COR-L47 (cell line): ENCODE data around the gene SLC12A7.

ENCODE experiments used
- DNase-seq: peaks from one replicate; lab custom pipeline; 2025; lab: John Stamatoyannopoulos, UW

SLC12A7 gene

DNA sequence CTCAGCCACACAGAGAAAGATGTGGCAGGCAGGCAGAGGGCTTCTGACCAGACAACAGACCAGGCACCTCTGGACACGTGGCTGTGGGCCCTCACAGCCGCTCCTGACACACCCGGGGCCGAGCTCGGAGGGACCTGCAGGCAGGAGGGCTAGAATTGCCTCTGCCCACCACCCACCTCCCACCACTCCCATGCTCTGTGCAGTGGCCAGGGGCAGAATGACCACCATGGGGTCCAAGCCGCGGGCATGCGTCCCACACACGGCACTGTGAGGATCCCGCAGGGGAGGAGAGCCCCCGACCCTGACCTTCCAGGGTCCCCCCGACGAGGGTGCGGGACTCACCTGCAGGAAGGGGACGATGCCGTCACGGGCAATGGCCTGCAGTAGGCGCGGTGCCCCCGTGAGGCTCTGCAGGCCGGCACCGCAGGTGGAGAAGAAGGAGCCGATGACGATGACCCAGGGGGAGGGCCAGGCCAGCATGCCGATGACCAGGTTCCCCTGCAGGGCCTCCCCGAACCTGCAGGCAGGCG lies 34.3 kb downstream of the SLC12A7 start:
- DNase-seq: no peak

GRCh38 chr5:1077026-1077425 lies 34.8 kb downstream of the SLC12A7 start:
- DNase-seq: no peak

DNA sequence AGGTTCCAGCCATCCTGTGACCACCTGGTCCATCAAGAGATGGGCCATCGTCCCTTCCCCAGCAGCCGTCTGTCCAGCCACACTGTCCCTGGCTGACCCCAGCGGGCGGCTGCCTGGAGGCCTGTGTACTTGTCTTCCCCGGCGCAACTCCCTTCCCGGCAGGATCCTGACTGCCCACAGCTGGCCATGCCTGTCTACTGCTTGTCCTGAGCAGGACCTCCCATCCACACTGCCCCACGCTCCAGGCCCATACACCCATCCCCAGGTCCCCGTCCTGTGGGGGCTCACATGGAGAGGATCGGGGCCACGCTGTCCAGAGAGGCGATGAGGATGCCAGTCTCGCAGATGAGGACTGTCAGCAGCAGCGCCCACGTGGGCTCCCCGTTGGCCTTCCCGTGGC lies 35.5 kb downstream of the SLC12A7 start:
- DNase-seq: no peak

- DNase-seq: no peak
Measured at GRCh38 chr5:1075931-1076330, 35.9 kb downstream of the SLC12A7 start.

DNA sequence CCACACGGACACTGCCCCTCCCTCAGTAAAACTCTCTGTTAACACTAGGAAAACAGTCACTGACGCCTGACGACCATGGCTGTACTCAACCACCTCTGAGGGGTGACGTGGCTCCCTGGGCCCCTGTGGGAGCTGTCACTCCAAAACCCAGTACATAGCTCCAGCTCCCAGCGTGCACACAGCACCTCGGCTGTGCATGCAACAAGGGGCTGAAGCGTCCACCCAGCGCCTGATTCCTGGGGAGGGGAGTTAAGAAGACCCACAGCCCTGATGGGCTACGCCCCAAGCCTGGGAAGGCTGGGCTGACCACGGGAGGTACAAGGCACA lies 36.3 kb downstream of the SLC12A7 start:
- no peak for DNase-seq

DNA sequence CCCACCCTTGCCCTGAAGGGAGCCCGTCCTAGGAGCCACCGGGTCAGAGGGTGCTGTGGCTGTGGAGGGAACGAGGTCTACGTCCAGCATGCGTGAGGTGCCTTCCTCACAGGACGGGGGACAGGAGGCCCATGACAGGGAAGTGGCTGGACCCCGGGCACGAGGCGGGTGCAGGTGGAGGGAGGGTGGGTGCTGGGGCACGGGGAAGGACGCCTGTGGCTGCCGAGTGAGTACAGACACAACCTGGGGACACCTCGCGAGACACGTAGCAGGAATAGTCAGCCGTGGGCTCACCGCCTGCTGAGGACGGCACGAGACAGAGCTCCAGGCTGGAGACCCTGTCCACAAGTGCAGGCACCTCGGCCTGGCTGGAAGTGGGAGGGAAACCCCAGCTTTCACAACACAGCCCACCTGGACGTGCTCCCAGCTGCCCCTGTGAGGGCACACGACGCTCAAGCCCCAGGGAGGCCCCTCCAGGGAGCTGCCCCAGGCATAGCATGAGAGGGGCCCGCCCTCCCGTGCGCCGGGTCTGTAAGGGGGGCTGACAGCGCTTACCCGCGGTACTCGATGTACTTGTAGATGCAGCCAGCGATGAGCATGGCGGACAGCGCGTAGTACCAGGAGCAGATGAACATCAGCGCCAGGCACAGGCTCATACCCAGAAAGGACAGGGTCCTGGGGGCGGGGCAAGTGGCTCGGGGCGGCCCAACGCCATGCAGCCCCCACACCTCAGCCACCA lies 36.9 kb downstream of the SLC12A7 start:
- no peak for DNase-seq

DNA sequence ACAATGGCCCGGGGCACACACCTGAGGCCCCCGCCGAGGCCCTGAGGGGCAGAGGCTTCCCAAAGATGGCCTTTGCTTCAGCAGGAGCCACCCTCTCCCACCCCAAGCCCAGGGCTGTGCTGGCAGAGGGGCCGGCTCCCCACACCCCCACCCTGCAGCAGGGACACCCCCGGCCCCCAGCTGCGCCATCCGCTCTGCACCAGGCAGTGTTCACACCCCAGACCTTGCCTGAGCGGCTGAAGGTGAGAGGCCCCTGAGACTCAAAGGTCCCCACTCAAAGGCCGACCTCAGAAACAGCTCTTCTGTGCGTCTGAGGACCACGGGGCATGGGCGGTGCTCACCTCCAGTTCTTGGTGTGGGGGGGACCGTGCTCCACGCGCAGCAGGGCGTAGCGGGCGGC lies 37.6 kb downstream of the SLC12A7 start:
- no peak for DNase-seq

GRCh38 chr5:1073239-1074102 lies 38.4 kb downstream of the SLC12A7 start:
- no peak for DNase-seq

GRCh38 chr5:1069720-1070088 lies 42.2 kb downstream of the SLC12A7 start:
- no peak for DNase-seq

DNA sequence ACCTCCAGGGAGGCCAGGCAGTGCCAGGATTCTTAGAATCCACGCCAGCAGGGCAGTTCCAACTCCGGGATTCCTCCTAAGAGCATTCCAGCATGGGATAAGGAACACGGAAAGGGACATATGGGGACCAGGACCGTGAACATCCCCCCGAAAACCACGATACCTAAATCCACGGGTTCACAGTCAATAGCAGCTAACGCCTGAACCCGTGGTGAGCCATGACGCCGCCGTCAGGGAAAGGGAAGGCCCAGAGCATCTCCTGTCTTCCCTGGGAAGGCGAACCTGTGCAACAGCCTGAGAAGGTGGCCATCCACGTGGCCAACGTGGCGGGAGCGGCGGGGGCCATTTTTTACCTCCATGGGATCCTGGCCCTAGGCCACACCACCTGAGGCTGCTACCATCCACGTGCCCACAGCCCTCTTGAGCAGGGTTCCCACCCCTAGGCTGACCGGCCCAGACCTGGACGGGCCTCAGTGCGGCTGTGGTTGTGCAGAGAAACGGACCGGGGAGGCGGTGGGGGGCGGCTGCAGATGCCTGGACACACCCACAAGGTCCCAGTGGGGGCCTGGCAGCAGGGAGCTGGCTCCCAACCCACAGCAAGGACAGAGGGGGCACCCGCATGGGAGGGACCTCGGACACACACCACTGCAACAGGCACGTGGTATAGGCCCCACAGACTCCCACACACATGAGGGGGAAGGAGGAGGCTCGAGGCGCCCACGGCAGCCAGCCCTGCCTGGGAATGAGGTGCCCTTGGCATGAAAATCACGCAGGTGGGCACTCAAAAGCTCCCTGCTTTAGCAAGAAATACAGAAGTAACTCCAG lies 42.8 kb downstream of the SLC12A7 start:
- no peak for DNase-seq

DNA sequence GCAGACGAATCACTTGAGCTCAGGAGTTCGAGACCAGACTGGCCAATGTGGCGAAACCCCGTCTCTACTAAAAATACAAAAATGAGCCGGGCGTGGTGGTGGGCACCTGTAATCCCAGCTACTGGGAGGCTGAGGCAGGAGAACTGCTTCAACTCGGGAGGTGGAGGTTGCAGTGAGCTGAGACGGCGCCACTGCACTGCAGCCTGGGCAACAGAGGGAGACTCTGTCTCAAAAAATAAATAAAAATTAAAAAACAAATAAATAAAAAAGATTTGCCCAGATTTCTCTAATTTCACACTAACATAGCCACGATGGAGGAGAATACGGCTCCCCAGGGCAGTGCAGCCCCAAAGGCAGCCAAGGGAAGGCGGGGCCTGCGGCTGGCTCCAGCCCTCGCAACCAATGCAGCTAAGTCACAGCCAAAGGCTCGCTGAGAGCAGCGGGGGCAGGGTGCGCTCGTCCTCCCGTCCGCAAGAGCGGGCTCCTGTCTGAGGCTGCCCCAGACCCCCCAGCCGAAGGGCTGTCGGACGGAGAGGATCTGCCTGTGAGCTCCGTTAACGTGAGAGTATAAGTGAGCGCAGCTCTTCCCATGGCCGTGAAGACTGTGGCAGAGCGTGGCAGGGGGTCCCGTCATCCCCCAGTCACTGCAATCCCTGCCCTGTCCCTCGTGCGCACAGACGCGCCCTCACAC lies 43.5 kb downstream of the SLC12A7 start:
- no peak for DNase-seq

GRCh38 chr5:1067141-1068121 lies 44.4 kb downstream of the SLC12A7 start:
- no peak for DNase-seq

DNA sequence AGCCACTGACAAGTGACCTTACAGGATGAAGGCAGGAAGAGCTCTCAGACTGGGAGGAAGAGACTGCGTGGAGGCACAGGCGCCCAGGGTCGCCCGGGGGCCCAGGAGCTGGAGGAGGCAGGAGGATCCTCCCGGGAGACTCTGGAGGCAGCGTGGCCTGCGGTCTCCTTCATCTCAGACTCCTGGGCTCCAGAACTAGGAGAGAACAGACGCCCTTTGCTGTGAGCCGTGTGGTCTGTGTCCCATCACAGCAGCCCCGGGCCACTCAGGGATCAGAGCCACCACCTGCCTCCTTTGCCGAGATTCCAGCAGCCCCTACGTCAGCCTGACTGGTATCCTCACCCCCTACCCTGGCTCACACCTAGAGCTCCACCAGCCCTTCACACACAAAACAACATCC lies 45.2 kb downstream of the SLC12A7 start:
- DNase-seq: no peak

- no peak for DNase-seq
Measured at GRCh38 chr5:1065891-1066650, 45.8 kb downstream of the SLC12A7 start.

- DNase-seq: no peak
Measured at GRCh38 chr5:1065143-1065750, 46.6 kb downstream of the SLC12A7 start.

DNA sequence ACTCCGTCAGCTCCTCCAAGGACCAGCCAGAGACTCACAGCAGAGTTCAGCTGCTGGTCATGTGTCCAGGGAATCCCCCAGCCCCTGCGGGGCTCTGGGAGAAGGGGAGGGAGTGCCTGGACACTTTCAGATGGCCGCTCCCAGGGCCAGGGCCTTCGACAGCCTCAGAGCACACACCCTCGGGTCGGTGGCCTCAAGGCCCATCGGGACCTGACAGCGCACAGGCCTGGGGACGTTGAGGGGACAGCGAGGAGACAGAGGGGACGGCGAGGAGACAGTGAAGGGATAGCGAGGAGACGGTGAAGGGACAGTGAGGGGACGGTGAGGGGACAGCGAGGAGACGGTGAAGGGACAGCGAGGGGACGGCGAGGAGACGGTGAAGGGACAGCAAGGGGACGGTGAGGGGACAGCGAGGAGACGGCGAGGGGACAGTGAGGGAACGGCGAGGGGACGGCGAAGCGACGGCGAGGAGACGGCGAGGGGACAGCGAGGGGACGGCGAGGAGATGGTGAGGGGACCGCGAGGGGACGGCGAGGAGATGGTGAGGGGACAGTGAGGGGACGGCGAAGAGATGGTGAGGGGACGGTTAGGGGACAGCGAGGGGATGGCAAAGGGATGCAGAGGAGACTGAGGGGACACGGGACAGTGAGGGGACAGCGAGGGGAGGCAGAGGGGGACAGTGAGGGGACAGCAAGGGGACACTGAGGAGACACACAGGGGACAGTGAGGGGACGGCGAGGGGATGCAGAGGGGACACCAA lies 47.3 kb downstream of the SLC12A7 start:
- no peak for DNase-seq

DNA sequence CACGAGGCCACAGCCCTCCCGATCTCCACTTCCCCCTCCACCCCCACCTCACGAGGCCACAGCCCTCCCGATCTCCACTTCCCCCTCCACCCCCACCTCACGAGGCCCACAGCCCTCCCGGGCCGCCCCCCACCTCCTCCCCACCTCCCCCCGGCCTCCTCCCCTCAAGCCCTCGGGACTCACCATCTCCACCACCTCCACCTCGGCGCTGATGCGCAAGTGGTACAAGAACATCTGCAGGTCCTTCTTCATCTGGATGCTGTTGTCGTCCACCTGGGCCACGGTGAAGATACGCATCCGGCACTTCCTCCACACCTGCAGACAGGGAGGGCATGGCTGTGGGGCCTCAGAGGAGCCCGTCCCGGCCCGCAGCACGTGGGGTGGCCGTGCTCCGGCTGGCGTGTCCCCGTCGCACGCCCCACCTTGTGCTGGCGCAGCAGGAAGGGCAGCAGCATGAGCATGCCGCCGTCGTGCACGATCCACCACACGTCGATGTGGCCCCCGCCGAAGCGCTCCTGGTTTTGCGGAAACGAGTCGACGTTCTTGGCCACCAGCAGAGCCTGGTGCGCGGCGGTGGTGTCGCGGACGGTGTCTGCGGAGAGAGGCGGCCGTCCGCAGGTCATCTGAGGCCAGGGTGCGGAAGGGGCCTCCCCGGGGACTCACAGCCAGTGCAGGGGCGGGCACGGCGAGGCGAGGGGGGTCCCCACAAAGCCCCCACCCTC lies 48.0 kb downstream of the SLC12A7 start:
- no peak for DNase-seq
